ENCODE data around the gene MYO5A.
"Not testable (repeated sequence)": the region's sequence is repeated elsewhere in the genome, so short reads cannot be mapped to it uniquely, and the experiment has no call there.

MYO5A gene

DNA sequence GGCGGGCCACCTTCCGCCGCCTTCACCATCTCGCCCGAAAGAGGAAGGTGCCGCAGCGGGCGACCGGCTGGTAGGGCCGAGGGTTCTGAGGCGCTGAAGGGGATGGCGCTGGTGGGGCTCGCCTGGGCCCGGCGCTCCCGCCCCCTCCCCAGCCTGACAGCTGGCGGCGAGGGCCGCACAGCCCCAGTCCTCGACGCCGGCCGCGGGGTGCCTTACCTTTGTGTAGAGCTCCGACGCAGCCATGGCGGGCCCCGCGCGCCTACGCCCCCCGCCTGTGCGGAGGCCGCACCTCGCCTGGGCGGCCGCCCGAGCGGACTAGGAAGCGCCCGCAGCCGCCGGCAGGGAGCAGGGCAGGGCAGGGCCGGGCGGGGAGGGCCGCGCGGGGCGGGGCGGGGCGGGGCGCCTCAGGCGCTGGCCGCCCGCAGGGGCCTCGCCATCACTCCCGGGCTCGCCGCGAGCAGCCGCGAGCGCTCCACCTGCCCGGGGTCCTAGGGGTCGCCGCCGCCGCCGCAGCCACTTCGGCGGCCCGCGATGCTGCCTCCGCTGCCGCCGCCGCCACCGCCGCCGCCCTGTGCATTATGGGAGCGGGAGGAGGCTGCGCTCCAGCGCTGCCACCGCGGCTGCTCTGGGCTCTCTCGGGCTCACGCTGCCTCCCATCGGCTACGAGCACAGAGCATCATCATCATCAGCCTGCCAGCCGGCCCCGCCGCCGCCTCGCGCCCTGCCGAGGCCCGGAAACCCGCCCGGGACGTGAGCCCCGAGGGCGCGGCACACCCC, at the start of gene MYO5A:
TSS of gene MYO5A (minus strand) at position 317 of the 777 bp plus-strand sequence. CDS start at position 243, 74 bp downstream.
- DNase-seq: peak; percentile 49

GRCh38 chr15:52576692-52577091, 48.0 kb upstream of the MYO5A start:
- DNase-seq: no peak

DNA sequence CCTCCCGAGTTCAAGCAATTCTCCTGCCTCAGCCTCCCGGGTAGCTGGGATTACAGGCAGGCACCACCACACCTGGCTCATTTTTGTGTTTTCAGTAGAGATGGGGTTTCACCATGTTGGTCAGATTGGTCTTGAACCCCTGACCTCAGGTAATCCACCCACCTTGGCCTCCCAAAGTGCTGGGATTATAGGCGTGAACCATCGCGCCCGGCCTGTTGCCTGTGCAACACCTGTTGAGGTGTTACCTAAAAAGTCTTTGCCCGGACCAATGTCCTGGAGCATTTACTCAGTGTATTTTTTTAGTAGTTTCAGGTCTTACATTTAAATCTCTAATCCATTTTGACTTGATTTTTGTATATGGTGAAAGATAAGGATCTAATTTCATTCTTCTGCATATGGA, 46.9 kb upstream of the MYO5A start:
- DNase-seq: not testable (repeated sequence)

DNA sequence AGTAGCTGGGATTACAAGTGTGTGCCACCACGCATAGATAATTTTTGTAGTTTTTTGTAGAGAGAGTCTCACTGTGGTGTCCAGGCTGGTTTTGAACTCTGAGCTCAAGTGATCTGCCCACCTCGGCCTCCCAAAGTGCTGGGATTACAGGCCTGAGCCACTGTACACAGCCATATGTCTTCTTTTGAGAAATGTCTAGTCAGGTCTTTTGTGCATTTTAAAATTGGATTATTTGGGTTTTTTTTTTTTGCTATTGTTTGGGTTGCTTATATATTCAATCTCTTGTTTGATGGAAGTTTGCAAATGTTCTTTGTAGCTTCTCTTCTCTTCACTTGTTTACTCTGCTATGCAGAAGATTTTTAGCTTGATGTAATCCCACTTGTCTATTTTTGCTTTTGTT, 46.4 kb upstream of the MYO5A start:
- no peak for DNase-seq

DNA sequence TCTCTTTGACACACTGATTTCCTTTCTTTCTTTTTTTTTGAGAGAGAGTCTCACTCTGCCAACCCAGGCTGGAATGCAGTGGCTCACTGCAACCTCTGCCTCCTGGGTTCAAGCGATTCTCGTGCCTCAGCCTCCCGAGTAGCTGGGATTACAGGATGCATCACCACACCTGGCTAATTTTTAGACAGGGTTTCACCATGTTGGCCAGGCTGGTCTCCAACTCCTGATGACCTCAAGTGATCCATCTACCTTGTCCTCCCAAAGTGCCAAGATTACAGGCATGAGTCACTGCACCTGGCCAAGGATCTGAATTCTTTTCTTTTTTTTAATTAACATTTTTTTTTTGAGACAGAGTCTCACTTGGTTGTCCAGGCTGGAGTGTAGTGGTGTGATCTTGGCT, 45.9 kb upstream of the MYO5A start:
- DNase-seq: not testable (repeated sequence)

DNA sequence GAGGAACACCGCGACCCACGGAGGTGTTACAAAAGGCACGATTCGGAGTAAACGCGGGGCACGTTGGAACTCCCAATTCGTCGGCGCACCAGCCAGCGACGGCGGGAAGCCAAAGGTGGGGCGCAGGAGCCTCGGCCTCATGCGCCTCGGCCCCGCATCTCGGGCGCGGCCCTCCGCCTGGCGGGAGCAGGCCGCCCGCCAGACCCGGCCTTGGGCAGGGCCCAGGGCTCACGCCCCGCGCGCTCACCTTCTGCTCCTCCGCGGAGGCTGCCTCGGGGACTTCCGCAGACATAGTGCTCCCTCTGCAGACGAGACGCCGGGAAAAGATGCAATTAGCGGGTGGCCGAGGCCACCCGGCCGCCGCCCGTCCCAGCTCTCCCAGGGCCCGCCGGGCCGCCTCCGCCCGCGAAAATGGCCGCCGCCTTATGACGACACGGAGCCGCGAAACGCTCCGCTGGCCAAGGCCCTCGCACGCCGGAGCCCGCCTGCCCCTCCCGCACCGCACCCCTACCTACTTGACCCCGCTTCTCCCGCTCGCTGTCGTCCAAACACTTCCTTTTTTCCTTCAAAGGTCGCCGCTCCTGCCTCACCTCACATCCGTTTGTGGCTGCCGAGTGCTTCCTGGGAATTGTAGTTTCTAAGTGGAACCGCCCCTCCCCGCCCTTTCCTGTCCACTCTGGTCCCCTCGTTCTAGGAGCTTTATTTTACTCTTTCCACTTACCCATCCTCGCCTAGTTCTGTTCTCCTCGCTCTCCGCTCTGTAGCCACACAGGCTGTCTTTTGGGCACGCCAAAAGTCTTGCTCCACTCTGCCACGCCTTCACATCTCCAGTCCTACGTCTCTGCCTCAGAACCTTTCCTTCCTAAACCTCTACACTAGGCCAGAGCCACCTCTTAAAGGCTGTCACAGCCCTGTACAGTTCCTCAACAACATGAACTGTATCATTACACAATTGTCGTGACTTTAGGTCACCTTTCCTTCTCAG, 40.2 kb upstream of the MYO5A start, which contains the start of gene ARPP19:
TSS of gene ARPP19 (minus strand) at position 430 of the 985 bp plus-strand sequence. CDS start at position 292, 138 bp downstream.
- DNase-seq: peak; percentile 82

DNA sequence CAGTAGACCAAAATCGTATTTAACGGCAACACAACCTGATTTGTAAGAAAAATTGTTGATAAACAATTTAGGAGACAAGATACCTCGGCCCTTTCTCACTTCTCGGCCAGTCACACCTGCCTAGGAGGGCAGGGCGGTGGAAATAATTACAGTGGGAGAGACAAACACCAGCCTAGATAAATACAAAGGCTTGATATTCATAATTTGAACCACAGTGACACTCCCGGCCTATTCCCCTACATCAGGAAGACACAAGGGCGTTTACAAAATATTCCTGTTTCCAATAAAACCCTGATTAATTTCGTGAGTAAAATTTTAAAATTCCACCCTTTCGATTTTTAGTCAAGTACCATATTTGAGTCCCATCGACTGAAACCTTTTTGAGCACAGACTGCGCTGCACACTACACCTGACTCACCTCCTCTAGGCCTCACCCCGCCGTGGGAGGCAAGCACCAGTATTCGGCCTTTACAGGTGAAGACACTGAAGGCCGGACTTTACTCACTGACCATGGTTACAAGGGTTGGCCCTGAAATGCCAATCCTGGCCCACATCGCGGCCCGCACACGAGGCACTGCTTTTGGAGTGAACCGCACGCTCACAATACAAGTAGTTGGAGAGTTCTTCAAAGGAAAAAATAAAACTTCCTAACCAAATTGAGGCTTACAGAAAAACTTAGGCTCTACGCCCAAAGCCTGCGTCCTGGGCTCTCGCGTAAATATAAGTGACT, 39.4 kb upstream of the MYO5A start:
- no peak for DNase-seq

DNA sequence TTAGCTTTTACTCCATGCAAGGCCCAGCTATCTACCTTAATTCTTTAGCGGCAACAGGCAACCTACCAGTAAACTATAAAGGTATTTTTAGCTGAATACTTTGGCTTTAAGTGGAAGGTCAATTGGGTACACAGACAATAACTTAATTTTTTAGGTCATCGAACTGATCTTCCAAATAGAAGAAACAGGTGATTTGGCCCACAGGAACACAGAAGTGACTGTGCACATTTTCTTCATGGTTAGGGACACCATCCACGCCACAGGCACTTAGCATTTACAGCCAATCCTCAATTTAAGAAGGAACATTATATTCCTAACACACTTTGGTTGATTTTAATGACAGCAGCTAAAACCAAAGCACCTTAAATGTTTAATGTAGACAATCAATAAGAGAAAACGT, 38.2 kb upstream of the MYO5A start:
- no peak for DNase-seq

GRCh38 chr15:52565417-52566358, 37.0 kb upstream of the MYO5A start:
- not testable (repeated sequence) for DNase-seq

- no peak for DNase-seq
These were observed 34.9 kb upstream of the MYO5A start for GRCh38 chr15:52563501-52564060.

DNA sequence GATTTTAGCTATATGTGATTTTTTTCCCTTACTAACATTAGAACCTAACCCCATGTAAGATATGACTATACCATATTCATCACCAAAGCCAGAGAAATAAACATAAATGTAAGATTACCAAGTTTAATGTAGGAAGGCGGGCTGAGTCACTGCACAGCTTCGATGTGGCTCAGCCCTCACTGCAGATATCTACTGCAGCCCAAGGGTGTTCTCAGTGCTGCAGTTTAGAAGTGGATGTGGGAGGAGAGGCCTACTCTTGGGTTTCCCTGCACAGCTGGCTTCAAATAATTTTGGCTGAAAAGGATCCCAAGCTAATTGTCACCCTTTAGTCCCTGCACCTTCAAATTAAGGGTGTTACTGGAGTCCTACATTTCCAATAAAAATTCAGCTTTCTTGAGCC, 30.9 kb upstream of the MYO5A start:
- no peak for DNase-seq

DNA sequence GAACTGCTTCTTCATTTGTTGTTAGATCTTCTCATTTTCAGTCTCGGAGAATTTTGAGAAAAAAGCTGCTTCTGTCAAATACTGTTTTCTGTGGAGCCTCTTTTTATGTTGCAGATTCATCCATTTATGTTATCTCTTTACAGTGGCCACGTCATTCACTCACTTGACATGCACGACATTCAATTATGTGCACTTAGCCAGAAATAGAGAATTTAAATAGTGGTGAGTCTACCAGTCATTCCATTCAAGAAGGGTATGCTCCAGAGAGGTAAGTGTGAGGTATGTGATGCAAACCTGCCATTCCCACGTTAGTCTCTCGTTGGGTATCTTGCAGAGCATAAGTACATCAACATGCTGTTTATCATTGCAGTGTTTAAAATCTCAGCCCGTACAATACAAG, 30.3 kb upstream of the MYO5A start:
- no peak for DNase-seq

DNA sequence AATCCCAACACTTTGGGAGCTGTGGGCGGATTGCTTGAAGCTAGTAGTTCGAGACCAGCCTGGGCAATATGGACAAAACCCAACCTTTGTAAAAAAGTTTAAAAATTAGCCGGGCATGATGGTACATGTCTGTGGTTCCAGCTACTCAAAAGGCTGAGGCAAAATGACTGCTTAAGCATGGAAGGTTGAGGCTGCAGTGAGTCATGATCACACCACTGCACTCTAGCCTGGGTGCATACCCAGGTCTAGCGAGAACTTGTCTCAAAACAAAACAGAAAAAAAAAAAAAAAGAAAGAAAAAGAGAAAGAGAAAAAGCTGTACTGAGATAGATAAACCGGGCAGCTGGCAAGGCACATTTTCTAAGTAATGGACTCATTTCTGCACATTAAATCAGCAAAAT, 29.5 kb upstream of the MYO5A start:
- no peak for DNase-seq

DNA sequence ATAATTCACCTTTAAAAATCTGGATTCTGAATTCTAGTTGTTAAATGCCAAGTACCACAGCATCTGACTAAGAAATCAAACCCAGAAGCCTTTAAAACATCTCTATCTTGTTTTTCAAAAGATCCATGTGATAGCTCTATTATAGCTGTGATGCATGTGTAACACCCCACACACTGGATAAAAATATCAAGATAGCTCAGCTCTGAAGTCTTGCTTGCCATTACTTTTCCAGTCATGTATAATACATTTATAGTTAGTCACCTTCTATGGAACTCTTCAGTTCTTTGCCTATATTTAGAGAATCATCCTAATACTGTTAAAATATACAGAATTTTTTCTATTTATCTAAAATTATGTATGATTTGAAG, 28.6 kb upstream of the MYO5A start:
- no peak for DNase-seq

GRCh38 chr15:52556524-52557273, 28.0 kb upstream of the MYO5A start:
- no peak for DNase-seq

- no peak for DNase-seq
These were observed 23.6 kb upstream of the MYO5A start for GRCh38 chr15:52552303-52552702.

GRCh38 chr15:52551762-52552161, 23.1 kb upstream of the MYO5A start:
- DNase-seq: no peak

DNA sequence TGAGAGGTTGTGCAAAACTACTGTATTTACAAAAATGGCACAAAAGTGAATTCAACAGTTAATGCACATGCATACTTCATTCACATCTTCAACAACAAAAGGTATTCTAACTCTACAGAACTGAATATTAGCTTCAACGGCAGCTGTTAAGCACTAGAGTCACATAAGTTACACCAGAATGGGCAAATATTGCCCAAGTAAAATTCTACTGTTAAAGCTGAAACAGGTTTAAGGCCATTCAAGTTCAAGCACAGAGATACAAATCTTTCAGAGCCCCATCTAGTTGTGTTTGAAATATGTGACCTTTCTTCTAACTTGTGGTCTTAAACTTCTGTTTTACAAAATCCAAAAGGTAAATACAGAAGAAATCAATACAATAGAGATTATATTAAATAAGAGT, 22.5 kb upstream of the MYO5A start:
- DNase-seq: not testable (repeated sequence)

- no peak for DNase-seq
These were observed 17.5 kb upstream of the MYO5A start for GRCh38 chr15:52546031-52546751.

All from NCI-H1092 (cell line).